NCI-H345 treated with DMSO at 0.1 percent for 48 hours (cell line): ENCODE measurements around the gene DISP2.

Experiments used
- DNase-seq: peaks from one replicate; lab custom pipeline; 2025; ENCODE audit not compliant: unreplicated experiment; lab: John Stamatoyannopoulos, UW

The DISP2 gene

DNA sequence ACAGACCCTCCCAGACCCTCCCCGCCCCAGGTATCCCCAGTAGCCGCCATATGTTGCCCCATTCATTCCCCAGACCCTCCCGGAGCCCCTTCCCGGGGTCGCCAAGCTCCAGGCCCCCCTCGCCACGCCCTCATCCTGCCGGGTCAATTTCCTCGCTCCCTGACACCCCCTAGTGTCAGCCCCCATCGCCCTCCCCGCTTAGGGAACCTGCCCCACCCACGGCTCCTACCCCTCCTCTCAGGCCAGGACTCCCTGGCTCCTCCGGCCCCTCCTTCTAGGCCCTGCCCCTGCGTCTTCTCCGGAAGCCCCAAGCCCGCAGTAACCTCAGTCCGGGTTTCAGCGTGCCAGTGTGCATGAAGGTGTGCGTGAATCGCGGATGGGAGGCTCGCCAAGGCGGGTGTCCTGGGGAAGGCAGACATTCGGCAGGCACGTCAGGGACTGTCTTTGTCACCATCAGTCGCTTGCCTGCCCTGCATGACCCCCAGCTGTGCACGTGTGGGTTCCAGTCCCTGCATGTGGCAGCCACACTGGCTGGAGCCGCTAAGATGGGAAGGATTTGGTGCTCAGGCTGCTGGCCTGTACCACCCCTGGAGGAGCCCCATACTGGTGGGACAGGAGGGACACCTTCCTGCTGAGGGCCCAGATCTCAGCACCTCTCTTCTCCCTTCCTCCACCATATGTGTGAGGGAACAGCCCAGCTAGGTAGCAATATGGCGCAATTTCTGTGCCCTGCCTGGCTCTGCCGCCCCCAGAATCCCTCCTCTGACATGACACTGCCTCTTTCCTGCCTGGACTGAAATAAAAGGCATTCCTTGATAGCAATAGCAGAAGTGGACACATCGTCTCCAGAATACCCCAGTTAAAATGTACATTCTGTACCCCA, 693 bp downstream of the DISP2 start:
- DNase-seq = peak; percentile 10

- no peak for DNase-seq
Measured at GRCh38 chr15:40360015-40360414, 2.0 kb downstream of the DISP2 start.

- no peak for DNase-seq
Measured at GRCh38 chr15:40361640-40362039, 3.6 kb downstream of the DISP2 start.

DNA sequence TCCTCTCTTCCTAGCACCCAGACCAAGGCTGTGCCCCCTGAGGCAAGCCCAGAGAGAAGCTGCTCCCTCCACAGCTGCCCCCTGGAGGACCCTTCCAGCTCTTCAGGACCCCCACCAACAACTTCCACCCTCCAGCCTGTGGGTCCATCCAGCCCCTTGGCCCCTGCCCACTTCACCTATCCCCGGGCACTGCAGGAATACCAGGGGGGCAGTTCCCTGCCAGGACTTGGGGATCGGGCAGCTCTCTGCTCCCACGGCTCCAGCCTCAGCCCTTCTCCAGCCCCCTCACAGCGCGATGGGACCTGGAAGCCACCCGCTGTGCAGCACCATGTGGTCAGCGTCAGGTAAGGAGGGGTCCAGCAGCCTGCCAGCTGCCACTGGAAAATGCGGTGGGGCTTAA, 5.6 kb downstream of the DISP2 start:
- no peak for DNase-seq

DNA sequence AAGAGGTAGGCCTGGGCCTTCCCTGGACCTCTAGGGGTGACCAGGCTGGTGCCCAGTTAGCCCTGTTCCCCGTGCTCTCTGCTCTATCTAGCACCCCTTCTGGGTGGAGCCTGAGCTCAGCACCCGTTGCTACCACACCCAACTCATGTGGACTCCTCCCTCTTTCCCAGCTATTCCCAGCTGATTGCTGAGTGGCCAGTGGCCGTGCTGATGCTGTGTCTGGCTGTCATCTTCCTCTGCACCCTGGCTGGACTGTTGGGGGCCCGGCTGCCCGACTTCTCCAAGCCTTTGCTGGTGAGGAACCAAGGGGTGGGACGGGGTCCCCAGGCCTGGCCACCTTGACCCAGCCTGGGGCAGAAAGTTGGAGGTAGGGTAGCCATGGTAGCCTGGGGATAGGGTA, 6.2 kb downstream of the DISP2 start:
- DNase-seq = no peak

- no peak for DNase-seq
Measured at GRCh38 chr15:40365016-40365415, 7.0 kb downstream of the DISP2 start.

DNA sequence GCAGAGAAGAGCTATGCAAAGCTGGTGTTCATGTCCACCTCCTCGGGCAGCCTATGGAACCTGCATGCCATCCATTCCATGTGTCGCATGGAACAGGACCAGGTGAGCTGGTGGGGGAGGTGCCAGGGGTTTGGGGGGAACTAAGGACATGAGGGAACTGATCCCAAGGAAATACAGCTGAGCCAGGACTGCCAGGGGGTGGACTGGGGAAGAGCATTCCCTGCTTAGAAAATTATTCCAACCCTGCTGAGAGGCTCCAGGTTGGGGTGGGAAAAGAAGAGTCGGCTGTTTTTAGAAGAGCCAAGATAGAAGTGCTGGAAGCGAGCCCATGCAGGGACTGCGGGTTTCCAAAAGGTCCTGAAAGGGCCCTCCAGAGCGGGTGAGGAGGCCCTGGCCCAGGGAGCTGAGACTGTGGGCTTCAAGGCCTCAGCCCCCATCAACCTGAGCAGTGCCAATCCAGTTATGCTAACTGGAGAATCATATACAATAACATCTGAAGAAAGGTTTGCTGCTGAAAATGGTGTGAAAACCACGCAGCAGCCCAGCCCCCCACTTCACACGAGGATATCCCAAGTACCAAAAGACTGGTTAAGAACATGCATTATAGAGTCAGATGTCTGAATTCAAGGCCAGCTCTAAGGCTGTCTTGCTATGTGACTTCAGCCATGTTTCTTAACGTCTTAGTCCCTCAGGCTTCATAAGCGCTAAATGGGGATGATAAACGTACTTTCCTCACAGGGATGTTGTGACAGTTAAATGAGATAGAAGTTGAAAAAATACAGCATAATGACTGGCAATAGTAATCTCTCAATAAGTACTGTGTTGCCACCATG, 7.8 kb downstream of the DISP2 start:
- DNase-seq = no peak

DNA sequence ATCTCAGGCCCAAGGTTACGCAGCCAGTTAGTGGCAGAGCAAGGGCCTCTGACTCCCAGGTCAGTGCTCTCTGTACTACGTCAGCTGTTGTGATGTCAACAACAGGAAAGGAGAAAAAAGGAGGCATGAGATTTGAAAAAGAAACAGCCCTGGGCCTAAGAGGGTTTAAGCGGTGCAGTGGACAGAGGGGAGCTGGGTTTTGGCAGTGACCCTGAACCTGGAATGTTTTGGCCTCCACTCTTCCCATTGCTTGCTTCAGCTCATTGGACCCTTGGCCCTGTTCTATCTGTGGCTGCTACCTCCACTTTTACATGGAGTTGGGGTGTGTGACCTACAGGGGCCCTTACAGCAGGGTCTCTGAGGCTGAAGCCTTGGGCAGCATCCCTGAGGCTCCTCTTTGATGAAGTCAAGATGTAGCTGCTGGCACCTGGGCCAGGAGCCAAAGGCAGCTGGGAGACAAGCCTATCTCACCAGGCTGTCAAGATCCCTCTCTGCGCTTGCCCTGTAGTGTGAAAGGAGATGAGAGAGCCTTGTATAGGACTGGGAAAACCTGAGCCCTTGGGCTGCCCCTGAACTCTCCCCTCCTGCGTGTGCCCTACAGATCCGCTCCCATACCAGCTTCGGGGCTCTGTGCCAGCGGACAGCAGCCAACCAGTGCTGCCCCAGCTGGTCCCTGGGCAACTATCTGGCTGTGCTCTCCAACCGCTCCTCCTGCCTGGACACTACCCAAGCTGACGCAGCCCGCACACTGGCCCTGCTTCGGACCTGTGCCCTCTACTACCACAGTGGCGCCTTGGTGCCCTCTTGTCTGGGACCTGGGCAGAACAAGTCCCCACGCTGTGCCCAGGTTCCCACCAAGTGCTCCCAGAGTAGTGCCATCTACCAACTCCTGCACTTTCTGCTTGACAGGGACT, 8.7 kb downstream of the DISP2 start:
- DNase-seq = no peak

GRCh38 chr15:40367371-40367685, 9.3 kb downstream of the DISP2 start:
- no peak for DNase-seq

DNA sequence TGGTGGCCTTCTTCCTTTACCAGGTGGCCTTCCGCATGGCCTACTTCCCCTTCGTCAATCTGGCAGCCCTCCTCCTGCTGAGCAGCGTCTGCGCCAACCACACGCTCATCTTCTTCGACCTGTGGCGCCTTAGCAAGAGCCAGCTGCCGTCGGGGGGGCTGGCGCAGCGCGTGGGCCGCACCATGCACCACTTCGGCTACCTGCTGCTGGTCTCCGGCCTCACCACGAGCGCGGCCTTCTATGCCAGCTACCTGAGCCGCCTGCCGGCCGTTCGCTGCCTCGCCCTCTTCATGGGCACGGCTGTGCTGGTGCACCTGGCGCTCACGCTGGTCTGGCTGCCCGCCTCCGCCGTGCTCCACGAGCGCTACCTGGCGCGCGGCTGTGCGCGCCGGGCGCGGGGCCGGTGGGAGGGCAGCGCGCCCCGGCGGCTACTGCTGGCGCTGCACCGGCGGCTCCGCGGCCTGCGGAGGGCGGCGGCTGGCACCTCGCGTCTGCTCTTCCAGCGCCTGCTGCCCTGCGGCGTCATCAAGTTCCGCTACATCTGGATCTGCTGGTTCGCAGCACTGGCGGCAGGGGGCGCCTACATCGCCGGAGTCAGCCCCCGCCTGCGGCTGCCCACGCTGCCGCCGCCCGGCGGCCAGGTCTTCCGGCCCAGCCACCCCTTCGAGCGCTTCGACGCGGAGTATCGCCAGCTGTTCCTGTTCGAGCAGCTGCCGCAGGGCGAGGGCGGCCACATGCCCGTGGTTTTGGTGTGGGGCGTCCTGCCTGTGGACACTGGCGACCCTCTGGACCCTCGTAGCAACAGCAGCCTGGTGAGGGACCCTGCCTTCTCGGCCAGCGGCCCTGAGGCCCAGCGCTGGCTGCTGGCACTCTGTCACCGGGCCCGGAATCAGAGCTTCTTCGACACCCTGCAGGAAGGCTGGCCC, 9.9 kb downstream of the DISP2 start:
- DNase-seq = no peak

DNA sequence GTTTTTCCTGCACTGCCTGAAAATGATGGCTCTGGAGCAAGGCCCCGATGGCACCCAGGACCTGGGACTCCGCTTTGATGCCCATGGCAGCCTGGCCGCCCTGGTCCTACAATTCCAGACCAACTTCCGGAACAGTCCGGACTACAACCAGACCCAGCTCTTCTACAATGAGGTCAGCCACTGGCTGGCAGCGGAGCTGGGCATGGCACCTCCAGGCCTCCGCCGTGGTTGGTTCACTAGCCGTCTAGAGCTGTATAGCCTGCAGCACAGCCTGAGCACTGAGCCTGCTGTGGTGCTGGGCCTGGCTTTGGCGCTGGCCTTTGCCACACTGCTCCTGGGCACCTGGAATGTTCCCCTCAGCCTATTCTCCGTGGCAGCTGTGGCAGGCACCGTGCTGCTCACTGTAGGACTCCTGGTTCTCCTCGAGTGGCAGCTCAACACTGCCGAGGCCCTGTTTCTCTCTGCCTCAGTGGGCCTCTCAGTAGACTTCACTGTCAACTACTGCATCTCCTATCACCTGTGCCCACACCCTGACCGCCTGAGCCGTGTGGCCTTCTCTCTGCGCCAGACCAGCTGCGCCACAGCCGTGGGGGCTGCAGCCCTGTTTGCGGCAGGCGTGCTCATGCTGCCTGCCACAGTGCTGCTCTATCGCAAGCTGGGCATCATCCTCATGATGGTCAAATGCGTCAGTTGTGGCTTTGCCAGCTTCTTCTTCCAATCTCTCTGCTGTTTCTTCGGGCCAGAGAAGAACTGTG, 10.9 kb downstream of the DISP2 start:
- no peak for DNase-seq

DNA sequence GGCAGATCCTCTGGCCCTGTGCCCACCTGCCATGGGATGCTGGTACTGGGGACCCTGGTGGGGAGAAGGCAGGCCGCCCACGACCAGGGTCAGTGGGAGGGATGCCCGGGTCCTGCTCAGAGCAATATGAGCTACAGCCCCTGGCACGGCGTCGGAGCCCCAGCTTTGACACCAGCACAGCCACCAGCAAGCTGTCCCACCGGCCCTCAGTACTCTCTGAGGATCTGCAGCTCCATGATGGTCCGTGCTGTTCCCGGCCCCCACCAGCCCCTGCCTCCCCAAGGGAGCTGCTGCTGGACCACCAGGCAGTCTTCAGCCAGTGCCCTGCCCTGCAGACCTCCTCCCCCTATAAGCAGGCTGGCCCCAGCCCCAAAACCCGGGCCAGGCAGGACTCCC, 11.5 kb downstream of the DISP2 start:
- DNase-seq = no peak

- no peak for DNase-seq
Measured at GRCh38 chr15:40369971-40370370, 12.0 kb downstream of the DISP2 start.

DNA sequence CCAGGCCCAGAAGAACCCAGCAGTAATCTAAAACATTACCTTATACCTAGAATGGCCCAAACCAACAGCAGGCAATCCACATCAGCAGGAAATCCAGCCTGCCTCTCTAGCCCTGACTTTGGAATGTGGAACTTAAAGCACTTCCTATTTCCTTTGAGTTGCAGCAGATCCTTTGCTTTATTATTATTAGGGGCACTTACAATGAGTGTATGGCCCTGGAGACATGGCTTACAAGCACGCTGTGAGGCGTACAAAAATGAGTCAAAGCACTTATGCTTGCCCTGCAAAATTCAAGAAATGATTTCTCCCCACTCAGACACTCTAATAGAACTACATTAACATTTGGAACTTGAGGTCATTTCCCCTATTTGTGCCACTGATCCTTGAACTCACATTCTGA, 15.0 kb downstream of the DISP2 start:
- DNase-seq = no peak

- no peak for DNase-seq
Measured at GRCh38 chr15:40377606-40378005, 19.6 kb downstream of the DISP2 start.

GRCh38 chr15:40379374-40379773, 21.4 kb downstream of the DISP2 start:
- no peak for DNase-seq

- DNase-seq = no peak
Measured at GRCh38 chr15:40379853-40380252, 21.8 kb downstream of the DISP2 start.

DNA sequence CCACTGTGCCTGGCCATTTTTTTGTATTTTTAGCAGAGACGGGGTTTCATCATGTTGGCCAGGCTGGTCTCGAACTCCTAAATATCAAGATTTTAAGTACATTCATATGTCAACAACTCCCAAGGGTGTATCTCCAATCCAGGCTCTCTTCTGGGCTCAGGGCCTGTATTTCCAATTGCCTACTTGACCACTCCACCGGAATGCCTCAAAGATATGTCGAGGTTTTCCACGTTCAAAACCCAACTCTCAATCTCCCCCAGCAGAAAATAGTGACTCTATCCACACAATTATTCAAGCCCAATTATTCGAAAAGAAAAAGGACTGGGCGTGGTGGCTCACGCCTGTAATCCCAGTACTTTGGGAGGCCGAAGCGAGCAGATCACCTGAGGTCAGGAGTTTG, 22.6 kb downstream of the DISP2 start:
- no peak for DNase-seq

GRCh38 chr15:40381818-40382529, 24.0 kb downstream of the DISP2 start:
- no peak for DNase-seq
